GM23338 (cell line): ENCODE measurements around the gene MTOR.

Source experiments
- CREB1 ChIP-seq: fragments of 250-450 bp; sonication (Bioruptor Pico); IDR thresholded peaks from 2 replicates; pipeline ENCODE4 v1.5.0; 2020; ENCODE audit warnings: low read depth, mild to moderate bottlenecking, moderate library complexity
- CTCF ChIP-seq, 2 experiments: fragments of 200-600 bp in 1 of 2; sonication (generic) in 1 of 2; conservative IDR thresholded peaks; 2 replicates each; pipeline versions ENCODE4 v1.5.1 to v1.6.1; 2016 to 2017; ENCODE audit warnings: antibody characterized with exemption in 2 of 2, low read depth in 2 of 2, mild to moderate bottlenecking in 2 of 2, moderate library complexity in 1 of 2
- EZH2 ChIP-seq: fragments of 200-600 bp; sonication (generic); IDR thresholded peaks from one replicate; pipeline ENCODE4 v1.8.0; 2017; ENCODE audit warnings: antibody characterized with exemption, mild to moderate bottlenecking, low read depth; ENCODE audit not compliant: unreplicated experiment
- EZH2phosphoT487 ChIP-seq: fragments of 200-600 bp; sonication (generic); IDR thresholded peaks from one replicate; pipeline ENCODE4 v1.8.1; 2018; ENCODE audit warnings: antibody characterized with exemption; ENCODE audit not compliant: unreplicated experiment
- POLR2AphosphoS5 ChIP-seq: IDR thresholded peaks from 2 replicates; pipeline ENCODE4 v1.6.1; 2016; ENCODE audit warnings: antibody characterized with exemption, low read depth
- REST ChIP-seq: IDR thresholded peaks from one replicate; pipeline ENCODE4 v1.6.1; 2018; ENCODE audit warnings: antibody characterized with exemption; ENCODE audit not compliant: unreplicated experiment
- ZNF331 ChIP-seq: fragments of 250-450 bp; sonication (Bioruptor Pico); IDR thresholded peaks from 2 replicates; pipeline ENCODE4 v1.5.0; 2020; ENCODE audit warnings: low read depth, mild to moderate bottlenecking, moderate library complexity

GRCh38 chr1:11238311-11238710 lies 24.0 kb downstream of the MTOR start:
- TF ChIP-seq CTCF (conservative IDR thresholded peaks at IDR 0.05; ENCODE audit: low read depth in 2 of 2), result no peak
- no peak for TF ChIP-seq EZH2phosphoT487
- TF ChIP-seq CREB1 (CRISPR knock-in tag), result no peak
- TF ChIP-seq POLR2AphosphoS5, result no peak
- no peak for TF ChIP-seq REST
- no peak for TF ChIP-seq EZH2
- no peak for TF ChIP-seq ZNF331 (CRISPR knock-in tag)
